GM21447 (cell line): ENCODE measurements around the gene CLDN7.

Experiments used
- ATAC-seq: cut with Tn5 transposase; IDR thresholded peaks from one replicate; pipeline ENCODE4 v1.9.1; 2021; ENCODE audit not compliant: unreplicated experiment

CLDN7 gene

GRCh38 chr17:7238420-7239090, 23.7 kb downstream of the CLDN7 start:
- ATAC-seq = no peak

- ATAC-seq = no peak
These were observed 24.4 kb downstream of the CLDN7 start for GRCh38 chr17:7237761-7238419.

GRCh38 chr17:7237266-7237760, 25.0 kb downstream of the CLDN7 start:
- no peak for ATAC-seq

DNA sequence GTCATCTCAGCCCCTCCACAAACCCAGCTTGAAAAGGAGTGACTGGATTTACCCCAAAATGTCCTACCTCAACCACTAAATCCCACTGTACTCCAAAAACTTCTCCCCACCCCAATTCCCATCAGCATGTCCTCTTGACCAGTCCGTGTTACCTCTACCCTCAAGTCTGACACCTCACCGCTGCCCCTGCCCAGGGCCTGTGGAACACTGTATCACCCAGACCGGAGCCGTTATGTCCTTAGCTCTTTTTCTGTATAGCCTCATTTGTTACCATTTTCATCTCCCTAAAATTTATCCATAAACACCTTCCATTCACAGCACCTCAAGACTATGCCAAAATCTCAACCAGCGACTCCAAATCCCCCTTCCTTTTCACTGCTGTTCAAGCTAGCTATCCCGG, 25.5 kb downstream of the CLDN7 start:
- no peak for ATAC-seq

- ATAC-seq = no peak
These were observed 26.3 kb downstream of the CLDN7 start for GRCh38 chr17:7235693-7236665.

DNA sequence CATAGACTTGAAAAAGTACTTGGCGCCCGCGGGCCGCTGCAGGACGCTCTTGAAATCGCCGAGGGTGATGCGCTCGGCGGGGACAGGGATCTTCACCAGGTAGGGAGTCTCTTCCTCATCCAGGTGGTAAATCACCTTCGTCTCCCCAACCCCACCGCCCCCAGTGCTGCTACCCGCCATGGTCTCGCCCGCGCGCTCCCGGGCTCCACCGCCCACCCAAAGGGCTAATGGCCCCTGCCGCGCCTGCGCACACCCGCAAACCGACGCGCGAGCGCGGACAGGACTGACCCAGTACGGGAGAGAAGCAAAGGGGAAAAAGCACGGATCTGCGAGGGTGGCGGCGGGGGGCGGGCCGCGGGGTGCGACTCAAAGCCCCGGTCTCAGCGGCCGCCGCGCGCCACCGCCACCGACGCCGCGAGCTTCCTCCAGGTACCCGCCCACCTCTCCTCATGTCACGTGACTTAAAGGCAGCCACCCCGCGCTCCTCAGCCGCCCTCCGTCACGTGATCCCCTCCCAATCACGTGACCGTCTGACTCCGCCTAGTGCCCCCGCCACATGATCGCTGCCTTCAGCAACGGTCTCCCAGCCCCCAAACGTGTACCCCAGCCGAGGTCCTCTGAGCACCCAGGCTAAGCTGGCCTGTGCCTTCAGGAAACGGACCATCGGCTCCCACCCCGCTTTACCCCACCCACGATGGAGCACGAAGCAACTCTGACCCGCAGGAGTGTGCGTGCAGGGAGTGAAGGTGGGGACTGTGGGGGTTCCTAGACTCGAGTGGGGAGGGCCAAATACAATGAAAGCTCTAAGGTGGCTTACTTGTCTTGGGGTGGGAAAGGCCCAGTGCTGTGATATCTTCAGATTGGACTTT, 28.0 kb downstream of the CLDN7 start, which contains the start of gene DVL2:
Gene DVL2 (minus strand): TSS at position 435 of the 869 bp plus-strand sequence. CDS start 255 bp downstream, at position 180.
- ATAC-seq = peak; percentile 39

DNA sequence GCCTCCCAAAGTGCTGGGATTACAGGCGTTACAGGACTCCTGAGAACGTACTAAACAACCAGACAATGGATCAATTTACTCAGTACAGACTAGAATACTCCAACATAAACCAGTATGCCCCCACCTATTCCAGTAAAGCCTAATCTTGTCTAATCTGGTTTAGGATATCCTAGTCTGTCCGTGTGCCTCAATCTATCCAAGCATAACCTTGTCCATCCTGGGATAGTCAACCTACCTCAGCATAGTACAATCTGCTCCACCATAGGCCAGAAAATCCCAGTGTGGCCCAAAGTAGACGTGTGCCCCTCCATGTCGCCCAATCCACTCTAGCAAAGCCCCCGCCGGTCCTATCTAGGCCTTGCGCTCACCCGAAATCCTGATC, 28.6 kb downstream of the CLDN7 start:
- ATAC-seq = no peak

GRCh38 chr17:7232114-7232513, 30.2 kb downstream of the CLDN7 start:
- ATAC-seq = no peak

GRCh38 chr17:7229504-7229903, 32.8 kb downstream of the CLDN7 start:
- ATAC-seq = no peak

DNA sequence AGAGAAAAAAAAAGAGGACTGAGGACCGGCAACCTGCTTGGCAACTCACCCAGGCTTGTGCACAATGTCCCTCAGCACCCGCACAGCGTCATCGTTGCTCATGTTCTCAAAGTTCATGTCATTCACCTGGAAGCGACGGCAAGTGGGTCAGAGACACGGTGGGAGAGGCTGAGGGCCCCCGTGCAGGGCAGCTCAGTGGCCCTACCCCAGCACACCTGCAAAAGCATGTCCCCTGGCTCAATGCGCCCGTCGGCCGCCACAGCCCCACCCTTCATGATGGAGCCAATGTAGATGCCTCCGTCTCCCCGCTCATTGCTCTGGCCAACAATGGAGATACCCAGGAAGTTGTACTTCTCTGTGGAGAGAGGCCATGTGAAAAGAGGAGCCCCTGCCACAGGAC, 33.4 kb downstream of the CLDN7 start:
- no peak for ATAC-seq

DNA sequence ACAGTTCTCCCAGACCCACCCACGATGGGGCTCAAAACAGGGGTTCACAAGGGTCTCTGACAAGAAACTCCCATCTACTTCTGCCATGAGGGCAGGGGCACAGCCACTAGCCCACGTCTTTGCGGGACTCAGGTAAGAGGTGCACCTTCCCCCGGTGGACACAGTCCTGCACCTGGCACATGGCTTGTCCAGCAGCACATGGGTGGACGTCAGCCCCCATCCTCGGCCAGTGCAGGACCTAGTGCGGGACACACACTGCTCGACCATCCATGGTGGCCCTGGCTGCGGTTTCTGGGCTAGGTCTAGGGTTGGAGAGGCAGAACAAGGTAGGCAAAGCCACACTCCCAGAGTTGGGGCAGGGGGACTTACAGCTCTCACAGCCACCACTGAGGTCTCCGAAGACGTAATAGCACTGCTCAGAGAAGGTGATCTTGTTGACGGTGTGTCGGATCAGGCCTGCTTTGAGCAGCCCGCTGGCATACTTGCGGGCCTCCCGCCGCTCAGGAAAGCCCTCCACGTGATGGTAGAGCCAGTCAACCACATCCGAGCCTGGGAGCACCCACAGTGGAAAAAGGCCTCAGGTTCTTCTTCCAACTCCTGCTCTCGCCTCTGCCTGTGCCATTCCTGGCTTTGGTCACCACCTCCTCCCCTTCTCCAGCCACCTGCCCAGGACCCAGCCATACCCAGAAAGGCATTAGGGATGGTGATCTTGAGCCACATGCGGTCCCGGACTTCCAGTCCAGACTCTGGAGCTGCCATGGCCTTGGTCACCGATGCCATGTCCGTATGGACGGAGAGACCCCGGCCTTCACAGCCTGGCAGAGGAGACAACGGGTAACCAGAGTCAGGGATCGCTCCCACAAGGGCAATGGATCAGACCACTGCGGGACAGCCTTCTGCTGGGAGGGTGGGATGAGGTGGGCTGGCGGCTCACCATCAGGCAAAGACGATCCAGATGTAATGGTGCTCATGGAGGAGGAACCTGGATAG, 35.3 kb downstream of the CLDN7 start:
- ATAC-seq = no peak

- no peak for ATAC-seq
These were observed 36.5 kb downstream of the CLDN7 start for GRCh38 chr17:7225711-7226331.

DNA sequence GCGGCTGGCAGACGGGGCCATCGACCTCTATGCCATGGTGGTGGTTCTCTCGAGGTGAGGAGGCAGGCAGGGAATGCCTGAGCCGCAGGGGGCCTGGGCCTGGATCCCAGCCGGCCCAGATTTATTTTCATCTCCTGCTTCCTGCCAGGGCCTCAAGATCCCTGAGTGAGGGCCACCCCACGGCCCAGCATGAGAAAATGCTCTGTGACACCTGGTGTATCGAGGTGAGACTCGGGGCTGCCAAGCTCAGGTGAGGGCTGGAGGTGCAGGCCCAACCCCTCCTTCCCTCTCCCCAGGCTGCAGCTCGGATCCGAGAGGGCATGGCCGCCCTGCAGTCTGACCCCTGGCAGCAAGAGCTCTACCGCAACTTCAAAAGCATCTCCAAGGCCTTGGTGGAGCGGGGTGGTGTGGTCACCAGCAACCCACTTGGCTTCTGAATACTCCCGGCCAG, 37.6 kb downstream of the CLDN7 start:
- no peak for ATAC-seq

GRCh38 chr17:7224110-7224509, 38.2 kb downstream of the CLDN7 start:
- no peak for ATAC-seq

GRCh38 chr17:7223375-7223774, 38.9 kb downstream of the CLDN7 start:
- ATAC-seq = no peak

DNA sequence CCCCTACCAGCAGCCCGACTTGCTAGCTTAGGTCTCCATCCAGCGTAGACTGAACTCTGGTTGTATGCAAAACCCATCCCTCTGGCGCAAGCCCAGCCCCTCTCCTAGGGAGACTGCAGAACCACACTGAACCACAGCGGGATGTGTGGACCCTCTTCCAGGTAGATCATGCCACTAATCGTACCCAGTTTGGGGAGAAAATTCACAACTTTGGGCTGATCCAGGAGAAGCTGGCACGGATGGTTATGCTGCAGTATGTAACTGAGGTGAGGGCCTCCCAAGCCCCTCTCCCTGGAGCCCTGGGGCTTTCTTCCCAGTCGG, 39.3 kb downstream of the CLDN7 start:
- no peak for ATAC-seq

- ATAC-seq = no peak
These were observed 39.9 kb downstream of the CLDN7 start for GRCh38 chr17:7222093-7222971.
